ENCODE results near the gene SLC19A2.

SLC19A2 gene

DNA sequence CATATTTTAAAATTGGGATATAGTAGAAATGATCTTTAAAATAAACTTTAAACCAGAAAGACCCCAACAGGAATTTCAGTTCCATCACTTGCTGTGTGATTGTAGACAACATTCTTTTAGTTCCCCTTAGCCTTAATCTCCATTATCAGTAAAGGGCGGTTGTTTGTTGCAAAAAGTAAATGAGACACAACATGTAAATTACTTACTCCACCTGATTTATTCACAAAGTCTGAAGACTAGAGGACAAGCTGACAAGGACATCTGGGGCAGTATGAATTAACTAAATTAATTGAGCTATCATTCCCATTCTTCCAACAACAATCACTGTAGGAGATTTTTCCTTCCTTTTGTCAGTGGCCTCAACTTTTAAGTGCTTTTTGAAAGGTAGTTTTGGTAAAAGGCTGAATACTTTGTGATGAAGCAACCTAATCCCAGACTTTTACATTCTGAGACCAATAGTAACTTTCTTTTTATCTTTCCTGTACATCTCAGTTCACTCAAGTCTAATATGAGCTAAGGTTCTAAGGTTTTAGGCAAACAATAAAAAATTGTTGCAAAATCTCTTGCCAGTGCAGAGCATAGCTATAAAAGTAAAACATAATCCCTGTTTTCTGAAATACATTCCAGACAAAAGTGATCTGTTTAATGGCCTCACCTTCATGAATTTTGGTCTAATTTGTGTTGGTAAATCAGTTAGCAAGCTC, 6.2 kb downstream of the SLC19A2 start:
- no peak for TF ChIP-seq CTCF (conservative IDR thresholded peaks at IDR 0.05; ENCODE audit: low read depth)
- ChIA-PET POLR2A (ENCODE audit: low non-redundant PET) (no interaction called here), CTCF (interaction anchor here (0.7 to 1.3 kb wide), 3 partner anchors 13 to 86 kb away, joined by 3 to 7 read pairs (median 7); no protein-coding TSS in a partner anchor)

DNA sequence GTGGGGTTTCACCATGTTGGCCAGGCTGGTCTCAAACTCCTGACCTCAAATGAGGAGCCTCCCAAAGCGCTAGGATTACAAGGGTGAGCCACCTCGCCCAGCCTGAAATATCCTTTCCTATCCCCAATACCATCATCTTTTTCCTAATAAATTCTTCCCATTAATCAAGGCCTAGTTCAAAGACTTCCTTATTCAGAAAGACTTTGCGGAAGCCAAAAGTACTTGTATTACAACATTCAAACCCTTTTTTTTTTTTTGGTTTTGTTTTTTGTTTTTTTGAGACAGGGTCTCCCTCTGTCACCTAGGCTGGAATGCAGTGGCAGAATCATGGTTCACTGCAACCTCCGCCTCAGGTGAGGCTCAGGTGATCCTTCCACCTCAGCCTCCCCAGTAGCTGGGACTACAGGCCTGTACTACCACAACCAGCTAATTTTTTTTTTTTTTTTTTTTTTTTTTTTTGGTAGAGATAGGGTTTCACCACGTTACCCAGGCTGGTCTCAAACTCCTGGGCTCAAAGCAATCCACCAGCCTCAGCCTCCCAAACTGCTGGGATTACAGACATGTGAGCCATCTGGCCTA, 7.6 kb downstream of the SLC19A2 start:
- POLR2A ChIA-PET (ENCODE audit: low non-redundant PET), result no interaction called here

More for the DNA sequence above, 6.2 kb downstream of the SLC19A2 start:
- no peak for DNase-seq (ENCODE audit: low spot score)
- H3K27ac ChIP-seq, result no peak overlapping the region

GRCh38 chr1:169475806-169476387, 9.8 kb downstream of the SLC19A2 start:
- POLR2A ChIA-PET (ENCODE audit: low non-redundant PET), result no interaction called here
- no peak overlapping the region for H3K27ac ChIP-seq
- CTCF ChIA-PET, result no interaction called here
- TF ChIP-seq CTCF (conservative IDR thresholded peaks at IDR 0.05; ENCODE audit: low read depth), result no peak
- no peak for DNase-seq (ENCODE audit: low spot score)

More for the DNA sequence above, 7.6 kb downstream of the SLC19A2 start:
- no peak overlapping the region for H3K27ac ChIP-seq
- TF ChIP-seq CTCF (conservative IDR thresholded peaks at IDR 0.05; ENCODE audit: low read depth), result no peak
- no peak for DNase-seq (ENCODE audit: low spot score)
- CTCF ChIA-PET, result interaction anchor here (0.6 to 0.7 kb wide), 2 partner anchors 1416 to 1813 kb away, joined by 3 to 7 read pairs; no protein-coding TSS in a partner anchor

DNA sequence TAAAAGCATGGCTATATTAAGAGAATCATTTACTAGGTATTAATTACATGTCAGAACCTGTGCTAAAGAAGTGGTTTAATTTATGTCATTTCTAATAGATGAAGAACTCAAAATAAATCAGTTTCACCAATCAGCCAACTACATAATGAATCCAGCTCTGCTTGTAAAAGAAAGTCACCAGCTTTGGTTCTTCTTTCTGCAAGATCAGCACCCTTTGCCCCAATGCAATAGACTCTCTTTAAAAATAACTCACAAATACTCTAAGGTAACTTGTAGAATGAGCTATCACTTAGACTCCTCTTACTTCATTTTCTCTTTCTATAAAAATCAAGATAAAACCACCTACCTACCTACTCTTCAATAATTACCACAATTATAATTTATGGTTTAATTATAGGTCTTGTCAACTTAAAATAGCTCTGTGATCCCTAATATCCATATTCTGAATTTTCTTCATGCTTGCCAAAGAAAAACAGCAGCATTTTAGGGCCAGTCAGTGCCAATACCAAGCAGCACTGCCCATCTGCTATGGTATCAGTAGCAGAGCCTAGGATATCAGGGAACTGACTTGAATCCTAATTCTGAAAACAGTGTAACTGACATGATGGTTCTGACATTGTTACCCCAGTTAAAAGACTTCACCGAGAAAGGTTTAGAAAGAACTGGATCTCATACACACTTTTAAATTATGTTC, 11.3 kb downstream of the SLC19A2 start:
- H3K27ac ChIP-seq, result no peak overlapping the region
- no peak for TF ChIP-seq CTCF (conservative IDR thresholded peaks at IDR 0.05; ENCODE audit: low read depth)
- ChIA-PET CTCF (interaction anchor here (0.6 kb wide), 1 partner anchor 73 kb away, joined by 6 read pairs; no protein-coding TSS in a partner anchor), POLR2A (ENCODE audit: low non-redundant PET) (no interaction called here)
- DNase-seq (ENCODE audit: low spot score), result no peak

DNA sequence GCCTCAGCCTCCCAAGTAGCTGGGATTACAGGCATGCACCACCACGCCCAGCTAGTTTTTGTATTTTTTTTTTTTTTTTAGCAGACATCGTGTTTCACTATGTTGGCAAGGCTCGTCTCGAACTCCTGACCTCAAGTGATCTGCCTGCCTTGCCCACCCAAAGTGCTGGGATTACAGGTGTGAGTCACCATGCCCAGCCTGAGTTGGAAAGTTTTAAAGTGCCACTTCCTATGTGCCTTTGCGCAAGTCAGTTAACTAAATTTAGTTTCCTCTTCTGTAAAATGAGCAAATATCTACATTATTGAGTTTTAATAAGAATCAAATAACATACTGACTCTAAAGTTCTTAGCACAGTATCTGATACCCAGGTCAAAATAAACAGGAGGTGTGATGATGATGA, 12.4 kb downstream of the SLC19A2 start:
- CTCF ChIA-PET, result interaction anchor here (0.7 kb wide), 1 partner anchor 24 kb away, joined by 4 read pairs; no protein-coding TSS in a partner anchor
- H3K27ac ChIP-seq, result no peak overlapping the region
- TF ChIP-seq CTCF (conservative IDR thresholded peaks at IDR 0.05; ENCODE audit: low read depth), result no peak
- no peak for DNase-seq (ENCODE audit: low spot score)
- POLR2A ChIA-PET (ENCODE audit: low non-redundant PET), result no interaction called here

GRCh38 chr1:169472738-169473137, 13.0 kb downstream of the SLC19A2 start:
- POLR2A ChIA-PET (ENCODE audit: low non-redundant PET), result no interaction called here
- no peak for TF ChIP-seq CTCF (conservative IDR thresholded peaks at IDR 0.05; ENCODE audit: low read depth)
- no peak overlapping the region for H3K27ac ChIP-seq
- no peak for DNase-seq (ENCODE audit: low spot score)
- CTCF ChIA-PET, result no interaction called here
